K562 (cell line): ENCODE data around the gene MAD1L1. TPM values are rescaled to one million over a fixed set of nuclear protein-coding genes. Genes with fewer than 3 reads are reported as not detected.

Source experiments
- ESRRB ChIP-seq: fragments of 250-450 bp; sonication (Bioruptor Pico); IDR thresholded peaks from 2 replicates; pipeline ENCODE4 v1.5.0; 2020; ENCODE audit warnings: mild to moderate bottlenecking, moderate library complexity, borderline replicate concordance
- ETS1 ChIP-seq: conservative IDR thresholded peaks from 2 replicates; pipeline ENCODE4 v1.6.1; 2011; ENCODE audit warnings: low read depth, mild to moderate bottlenecking, low read length; ENCODE audit not compliant: control insufficient read depth
- ETV5 ChIP-seq: sonication (generic); formaldehyde crosslinking; IDR thresholded peaks from 2 replicates; pipeline ENCODE4 v1.4.0; 2020; ENCODE audit warnings: low read depth, mild to moderate bottlenecking, missing genetic modification reagents
- FOXJ3 ChIP-seq: sonication (generic); formaldehyde crosslinking; IDR thresholded peaks from 2 replicates; pipeline ENCODE4 v1.4.0; 2020; ENCODE audit warnings: mild to moderate bottlenecking, missing genetic modification reagents
- FUS ChIP-seq: fragments of 200-400 bp; formaldehyde crosslinking; optimal IDR thresholded peaks from 2 replicates; pipeline ENCODE3; 2017; ENCODE audit warnings: low read depth, low read length
- KAT2B ChIP-seq: IDR thresholded peaks from one replicate; pipeline ENCODE4 v1.6.1; 2012; ENCODE audit warnings: low read depth, mild to moderate bottlenecking, control low read depth, inconsistent platforms, low read length, moderate library complexity
- NCOA1 ChIP-seq: fragments of 450-650 bp; IDR thresholded peaks from 2 replicates; pipeline ENCODE4 v1.6.1; 2016; ENCODE audit warnings: low read depth
- NCOA2 ChIP-seq, 2 experiments: fragments of 450-650 bp; IDR thresholded peaks; 2 replicates each; pipeline ENCODE4 v1.6.1; 2018; ENCODE audit warnings: mild to moderate bottlenecking in 2 of 2, moderate library complexity in 1 of 2; ENCODE audit not compliant: partially characterized antibody in 2 of 2
- NONO ChIP-seq, 2 experiments: fragments of 200-400 bp in 1 of 2; fragments of 450-650 bp in 1 of 2; formaldehyde crosslinking in 1 of 2; IDR thresholded peaks; 2 replicates each; pipeline ENCODE4 v1.6.1; 2017; ENCODE audit warnings: low read depth in 2 of 2, mild to moderate bottlenecking in 2 of 2, moderate library complexity in 2 of 2, low read length in 1 of 2
- NUFIP1 ChIP-seq: fragments of 450-650 bp; IDR thresholded peaks from 2 replicates; pipeline ENCODE4 v1.6.1; 2018; ENCODE audit not compliant: partially characterized antibody
- RBM15 ChIP-seq: fragments of 200-400 bp; formaldehyde crosslinking; IDR thresholded peaks from 2 replicates; pipeline ENCODE4 v1.6.1; 2018; ENCODE audit warnings: mild to moderate bottlenecking, low read length, moderate library complexity; ENCODE audit not compliant: insufficient read depth
- RBM22 ChIP-seq: fragments of 200-400 bp; formaldehyde crosslinking; IDR thresholded peaks from 2 replicates; pipeline ENCODE4 v1.6.1; 2018; ENCODE audit warnings: low read length, low read depth; ENCODE audit not compliant: poor library complexity, severe bottlenecking
- SIX5 ChIP-seq, 2 experiments: IDR thresholded peaks; 2 replicates each; pipeline ENCODE4 v1.6.1; 2011; ENCODE audit warnings: low read length in 2 of 2, borderline replicate concordance in 1 of 2, low read depth in 1 of 2, mild to moderate bottlenecking in 1 of 2, moderate library complexity in 1 of 2; ENCODE audit not compliant: insufficient read depth in 1 of 2
- SMARCA4 ChIP-seq: fragments of 450-650 bp; IDR thresholded peaks from 2 replicates; pipeline ENCODE4 v1.6.1; 2016
- TAF1 ChIP-seq: IDR thresholded peaks from 2 replicates; pipeline ENCODE4 v1.6.1; 2011; ENCODE audit warnings: mild to moderate bottlenecking, low read length, moderate library complexity; ENCODE audit not compliant: insufficient read depth, control insufficient read depth, severe bottlenecking; ENCODE audit errors: extremely low read depth
- TCF7L2 ChIP-seq: fragments of 150-350 bp; IDR thresholded peaks from 2 replicates; pipeline ENCODE4 v1.6.1; 2016; ENCODE audit warnings: low read depth, mild to moderate bottlenecking, low read length, moderate library complexity
- ZNF239 ChIP-seq: fragments of 250-450 bp; sonication (Bioruptor Pico); IDR thresholded peaks from 2 replicates; pipeline ENCODE4 v1.4.0; 2020; ENCODE audit warnings: mild to moderate bottlenecking
- polyA plus RNA-seq, 8 experiments: library from polyadenylated mRNA; depleted of rRNA in 4 of 8; stranded (reverse) in 5 of 8; unstranded in 3 of 8; fragments of >200 nt; fragmentation: Nextera tagmentation in 2 of 8; fragmentation: Illumina TruSeq in 1 of 8; extraction: Ambion mirVana in 2 of 8; extraction: Trizol in 1 of 8; gene quantifications; 2 replicates each; pipeline versions ENCODE4 v1.2.1 to v1.2.3, GENCODE V29; 2011 to 2014; ENCODE audit warnings: inconsistent platforms in 1 of 8, missing spikeins in 1 of 8
- total RNA-seq, 7 experiments: library from RNA; depleted of rRNA in 6 of 7; stranded (reverse); fragments of >200 nt in 6 of 7; fragmentation: Illumina TruSeq in 2 of 7; extraction: Trizol in 2 of 7; gene quantifications; 2 replicates each; pipeline versions ENCODE4 v1.2.1 to v1.2.3, GENCODE V29; 2011 to 2021; ENCODE audit warnings: low replicate concordance in 1 of 7
- TF ChIP-seq, protein P1 (sequence below): sonication (generic); formaldehyde crosslinking; IDR thresholded peaks from 2 replicates; pipeline ENCODE4 v1.8.0; 2023; ENCODE audit warnings: missing genetic modification reagents, mild to moderate bottlenecking, borderline replicate concordance
- TF ChIP-seq, protein P2 (sequence below): fragments of 450-650 bp; formaldehyde crosslinking; IDR thresholded peaks from 2 replicates; pipeline ENCODE4 v1.4.0; 2020; ENCODE audit warnings: mild to moderate bottlenecking, moderate library complexity

The MAD1L1 gene
- total and polyA plus RNA-seq, 9 of the 15 experiments (the other 6 are each of a cell fraction or from before 2014, with no cell fraction given): 1.7 to 89.7 (median 18.0) TPM

GRCh38 chr7:2232766-2233520 is at the start of gene MAD1L1 (continued):
- TF ChIP-seq, protein P1, sequence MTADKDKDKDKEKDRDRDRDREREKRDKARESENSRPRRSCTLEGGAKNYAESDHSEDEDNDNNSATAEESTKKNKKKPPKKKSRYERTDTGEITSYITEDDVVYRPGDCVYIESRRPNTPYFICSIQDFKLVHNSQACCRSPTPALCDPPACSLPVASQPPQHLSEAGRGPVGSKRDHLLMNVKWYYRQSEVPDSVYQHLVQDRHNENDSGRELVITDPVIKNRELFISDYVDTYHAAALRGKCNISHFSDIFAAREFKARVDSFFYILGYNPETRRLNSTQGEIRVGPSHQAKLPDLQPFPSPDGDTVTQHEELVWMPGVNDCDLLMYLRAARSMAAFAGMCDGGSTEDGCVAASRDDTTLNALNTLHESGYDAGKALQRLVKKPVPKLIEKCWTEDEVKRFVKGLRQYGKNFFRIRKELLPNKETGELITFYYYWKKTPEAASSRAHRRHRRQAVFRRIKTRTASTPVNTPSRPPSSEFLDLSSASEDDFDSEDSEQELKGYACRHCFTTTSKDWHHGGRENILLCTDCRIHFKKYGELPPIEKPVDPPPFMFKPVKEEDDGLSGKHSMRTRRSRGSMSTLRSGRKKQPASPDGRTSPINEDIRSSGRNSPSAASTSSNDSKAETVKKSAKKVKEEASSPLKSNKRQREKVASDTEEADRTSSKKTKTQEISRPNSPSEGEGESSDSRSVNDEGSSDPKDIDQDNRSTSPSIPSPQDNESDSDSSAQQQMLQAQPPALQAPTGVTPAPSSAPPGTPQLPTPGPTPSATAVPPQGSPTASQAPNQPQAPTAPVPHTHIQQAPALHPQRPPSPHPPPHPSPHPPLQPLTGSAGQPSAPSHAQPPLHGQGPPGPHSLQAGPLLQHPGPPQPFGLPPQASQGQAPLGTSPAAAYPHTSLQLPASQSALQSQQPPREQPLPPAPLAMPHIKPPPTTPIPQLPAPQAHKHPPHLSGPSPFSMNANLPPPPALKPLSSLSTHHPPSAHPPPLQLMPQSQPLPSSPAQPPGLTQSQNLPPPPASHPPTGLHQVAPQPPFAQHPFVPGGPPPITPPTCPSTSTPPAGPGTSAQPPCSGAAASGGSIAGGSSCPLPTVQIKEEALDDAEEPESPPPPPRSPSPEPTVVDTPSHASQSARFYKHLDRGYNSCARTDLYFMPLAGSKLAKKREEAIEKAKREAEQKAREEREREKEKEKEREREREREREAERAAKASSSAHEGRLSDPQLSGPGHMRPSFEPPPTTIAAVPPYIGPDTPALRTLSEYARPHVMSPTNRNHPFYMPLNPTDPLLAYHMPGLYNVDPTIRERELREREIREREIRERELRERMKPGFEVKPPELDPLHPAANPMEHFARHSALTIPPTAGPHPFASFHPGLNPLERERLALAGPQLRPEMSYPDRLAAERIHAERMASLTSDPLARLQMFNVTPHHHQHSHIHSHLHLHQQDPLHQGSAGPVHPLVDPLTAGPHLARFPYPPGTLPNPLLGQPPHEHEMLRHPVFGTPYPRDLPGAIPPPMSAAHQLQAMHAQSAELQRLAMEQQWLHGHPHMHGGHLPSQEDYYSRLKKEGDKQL (CRISPR knock-in tag): no peak
- TF ChIP-seq FOXJ3 (CRISPR knock-in tag): no peak
- TF ChIP-seq, protein P2, sequence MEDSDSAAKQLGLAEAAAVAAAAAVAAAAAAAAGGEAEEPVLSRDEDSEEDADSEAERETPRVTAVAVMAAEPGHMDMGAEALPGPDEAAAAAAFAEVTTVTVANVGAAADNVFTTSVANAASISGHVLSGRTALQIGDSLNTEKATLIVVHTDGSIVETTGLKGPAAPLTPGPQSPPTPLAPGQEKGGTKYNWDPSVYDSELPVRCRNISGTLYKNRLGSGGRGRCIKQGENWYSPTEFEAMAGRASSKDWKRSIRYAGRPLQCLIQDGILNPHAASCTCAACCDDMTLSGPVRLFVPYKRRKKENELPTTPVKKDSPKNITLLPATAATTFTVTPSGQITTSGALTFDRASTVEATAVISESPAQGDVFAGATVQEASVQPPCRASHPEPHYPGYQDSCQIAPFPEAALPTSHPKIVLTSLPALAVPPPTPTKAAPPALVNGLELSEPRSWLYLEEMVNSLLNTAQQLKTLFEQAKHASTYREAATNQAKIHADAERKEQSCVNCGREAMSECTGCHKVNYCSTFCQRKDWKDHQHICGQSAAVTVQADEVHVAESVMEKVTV: 0 out of 2 replicates have a peak, but pooled peaks have one; percentile 16
- TF ChIP-seq ETS1: peak; percentile 46; the same call in 1 of the 2 replicates
- TF ChIP-seq NONO (IDR thresholded peaks at IDR 0.05; ENCODE audit: low read depth in 2 of 2, low read length in 1 of 2): peak; percentile 75 to 89; a peak in 3 of 4 replicates
- TF ChIP-seq NCOA1: no peak
- no peak for TF ChIP-seq NUFIP1
- no peak; the same call in 1 of the 2 replicates for TF ChIP-seq ETV5 (CRISPR knock-in tag)
- TF ChIP-seq NCOA2 (IDR thresholded peaks at IDR 0.05; ENCODE audit: partially characterized antibody in 2 of 2): no peak
- no peak for TF ChIP-seq RBM15
- TF ChIP-seq ZNF239 (CRISPR knock-in tag): no peak
- no peak for TF ChIP-seq FUS
- peak; percentile 72 for TF ChIP-seq TAF1
- peak; percentile 60 for TF ChIP-seq RBM22
- no peak for TF ChIP-seq ESRRB (CRISPR knock-in tag)
- TF ChIP-seq SIX5 (IDR thresholded peaks at IDR 0.05; ENCODE audit: borderline replicate concordance in 1 of 2, insufficient read depth in 1 of 2, low read depth in 1 of 2, low read length in 2 of 2): no peak
- no peak for TF ChIP-seq SMARCA4
- TF ChIP-seq TCF7L2: no peak
- TF ChIP-seq KAT2B: no peak
